ENCODE results near the gene SLC17A6. TPM values are rescaled to one million over a fixed set of nuclear protein-coding genes. Genes with fewer than 3 reads are reported as not detected.

The SLC17A6 gene
- total RNA-seq, 1 experiment from 2014 or later, result 0.24 TPM

DNA sequence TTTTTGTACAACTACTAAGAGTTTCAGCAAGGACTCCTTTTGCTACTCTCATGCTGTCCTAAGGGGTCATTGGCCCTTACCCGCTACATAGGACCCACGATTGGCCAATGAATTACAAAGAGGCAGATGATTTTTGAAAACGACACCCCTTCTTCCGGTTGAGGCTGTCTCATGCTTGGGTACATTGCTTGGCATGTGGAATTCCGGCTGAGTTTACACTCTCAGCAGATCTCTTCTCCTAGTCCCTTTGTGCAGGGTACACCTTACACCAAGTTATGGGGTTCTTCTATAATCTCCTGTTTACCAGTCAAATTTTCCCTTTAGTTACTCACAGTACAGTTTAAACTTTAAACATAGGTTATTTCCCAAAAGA is 52.1 kb downstream of the SLC17A6 start:
- ChIA-PET POLR2A (no interaction called here), CTCF (no interaction called here)
- no peak overlapping the region for H3K4me3 Mint-ChIP-seq
- no peaks in the 10 kb centered on the region for H3K27me3 Mint-ChIP-seq (ENCODE audit: low read depth)
- H3K36me3 Mint-ChIP-seq, result no peaks in the 10 kb centered on the region
- no peak overlapping the region for H3K27ac Mint-ChIP-seq
- no peaks in the 10 kb centered on the region for H3K9me3 Mint-ChIP-seq
- TF ChIP-seq IRF2 (CRISPR knock-in tag; IDR thresholded peaks at IDR 0.05; ENCODE audit: borderline replicate concordance, low read depth) (no peak), TP53 (CRISPR knock-in tag; IDR thresholded peaks at IDR 0.05) (no peak), ZNF423 (CRISPR knock-in tag; IDR thresholded peaks at IDR 0.05) (no peak), HMGA2 (CRISPR knock-in tag; IDR thresholded peaks at IDR 0.05) (no peak), ZBTB21 (CRISPR knock-in tag; IDR thresholded peaks at IDR 0.05; ENCODE audit: borderline replicate concordance) (no peak), GABPB1 (CRISPR knock-in tag; IDR thresholded peaks at IDR 0.05) (no peak), SP1 (CRISPR knock-in tag; conservative IDR thresholded peaks at IDR 0.05) (no peak), EMX1 (CRISPR knock-in tag; IDR thresholded peaks at IDR 0.05) (no peak), ZNF121 (CRISPR knock-in tag; IDR thresholded peaks at IDR 0.05) (no peak), ATF1 (CRISPR knock-in tag; IDR thresholded peaks at IDR 0.05) (no peak), CBFB (CRISPR knock-in tag; IDR thresholded peaks at IDR 0.05; ENCODE audit: low read depth) (no peak), JUN (CRISPR knock-in tag; IDR thresholded peaks at IDR 0.05) (no peak)
- TF ChIP-seq, protein P1, sequence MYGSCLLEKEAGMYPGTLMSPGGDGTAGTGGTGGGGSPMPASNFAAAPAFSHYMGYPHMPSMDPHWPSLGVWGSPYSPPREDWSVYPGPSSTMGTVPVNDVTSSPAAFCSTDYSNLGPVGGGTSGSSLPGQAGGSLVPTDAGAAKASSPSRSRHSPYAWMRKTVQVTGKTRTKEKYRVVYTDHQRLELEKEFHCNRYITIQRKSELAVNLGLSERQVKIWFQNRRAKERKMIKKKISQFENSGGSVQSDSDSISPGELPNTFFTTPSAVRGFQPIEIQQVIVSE (CRISPR knock-in tag; IDR thresholded peaks at IDR 0.05; ENCODE audit: borderline replicate concordance), result no peak
- TF ChIP-seq, protein P2, sequence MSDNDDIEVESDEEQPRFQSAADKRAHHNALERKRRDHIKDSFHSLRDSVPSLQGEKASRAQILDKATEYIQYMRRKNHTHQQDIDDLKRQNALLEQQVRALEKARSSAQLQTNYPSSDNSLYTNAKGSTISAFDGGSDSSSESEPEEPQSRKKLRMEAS (CRISPR knock-in tag; IDR thresholded peaks at IDR 0.05), result no peak
- TF ChIP-seq, protein P3, sequence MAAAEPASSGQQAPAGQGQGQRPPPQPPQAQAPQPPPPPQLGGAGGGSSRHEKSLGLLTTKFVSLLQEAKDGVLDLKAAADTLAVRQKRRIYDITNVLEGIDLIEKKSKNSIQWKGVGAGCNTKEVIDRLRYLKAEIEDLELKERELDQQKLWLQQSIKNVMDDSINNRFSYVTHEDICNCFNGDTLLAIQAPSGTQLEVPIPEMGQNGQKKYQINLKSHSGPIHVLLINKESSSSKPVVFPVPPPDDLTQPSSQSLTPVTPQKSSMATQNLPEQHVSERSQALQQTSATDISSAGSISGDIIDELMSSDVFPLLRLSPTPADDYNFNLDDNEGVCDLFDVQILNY (CRISPR knock-in tag; IDR thresholded peaks at IDR 0.05), result no peak
- TF ChIP-seq, protein P4, sequence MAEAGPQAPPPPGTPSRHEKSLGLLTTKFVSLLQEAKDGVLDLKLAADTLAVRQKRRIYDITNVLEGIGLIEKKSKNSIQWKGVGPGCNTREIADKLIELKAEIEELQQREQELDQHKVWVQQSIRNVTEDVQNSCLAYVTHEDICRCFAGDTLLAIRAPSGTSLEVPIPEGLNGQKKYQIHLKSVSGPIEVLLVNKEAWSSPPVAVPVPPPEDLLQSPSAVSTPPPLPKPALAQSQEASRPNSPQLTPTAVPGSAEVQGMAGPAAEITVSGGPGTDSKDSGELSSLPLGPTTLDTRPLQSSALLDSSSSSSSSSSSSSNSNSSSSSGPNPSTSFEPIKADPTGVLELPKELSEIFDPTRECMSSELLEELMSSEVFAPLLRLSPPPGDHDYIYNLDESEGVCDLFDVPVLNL (CRISPR knock-in tag; IDR thresholded peaks at IDR 0.05; ENCODE audit: borderline replicate concordance, low read depth), result no peak
- TF ChIP-seq, protein P5, sequence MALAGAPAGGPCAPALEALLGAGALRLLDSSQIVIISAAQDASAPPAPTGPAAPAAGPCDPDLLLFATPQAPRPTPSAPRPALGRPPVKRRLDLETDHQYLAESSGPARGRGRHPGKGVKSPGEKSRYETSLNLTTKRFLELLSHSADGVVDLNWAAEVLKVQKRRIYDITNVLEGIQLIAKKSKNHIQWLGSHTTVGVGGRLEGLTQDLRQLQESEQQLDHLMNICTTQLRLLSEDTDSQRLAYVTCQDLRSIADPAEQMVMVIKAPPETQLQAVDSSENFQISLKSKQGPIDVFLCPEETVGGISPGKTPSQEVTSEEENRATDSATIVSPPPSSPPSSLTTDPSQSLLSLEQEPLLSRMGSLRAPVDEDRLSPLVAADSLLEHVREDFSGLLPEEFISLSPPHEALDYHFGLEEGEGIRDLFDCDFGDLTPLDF (CRISPR knock-in tag; IDR thresholded peaks at IDR 0.05), result no peak
- TF ChIP-seq, protein P6, sequence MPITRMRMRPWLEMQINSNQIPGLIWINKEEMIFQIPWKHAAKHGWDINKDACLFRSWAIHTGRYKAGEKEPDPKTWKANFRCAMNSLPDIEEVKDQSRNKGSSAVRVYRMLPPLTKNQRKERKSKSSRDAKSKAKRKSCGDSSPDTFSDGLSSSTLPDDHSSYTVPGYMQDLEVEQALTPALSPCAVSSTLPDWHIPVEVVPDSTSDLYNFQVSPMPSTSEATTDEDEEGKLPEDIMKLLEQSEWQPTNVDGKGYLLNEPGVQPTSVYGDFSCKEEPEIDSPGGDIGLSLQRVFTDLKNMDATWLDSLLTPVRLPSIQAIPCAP (CRISPR knock-in tag; IDR thresholded peaks at IDR 0.05), result no peak
- ATAC-seq (no peak), DNase-seq (ENCODE audit: low spot score) (no peak)
- no peaks in the 10 kb centered on the region for H3K4me1 Mint-ChIP-seq

DNA sequence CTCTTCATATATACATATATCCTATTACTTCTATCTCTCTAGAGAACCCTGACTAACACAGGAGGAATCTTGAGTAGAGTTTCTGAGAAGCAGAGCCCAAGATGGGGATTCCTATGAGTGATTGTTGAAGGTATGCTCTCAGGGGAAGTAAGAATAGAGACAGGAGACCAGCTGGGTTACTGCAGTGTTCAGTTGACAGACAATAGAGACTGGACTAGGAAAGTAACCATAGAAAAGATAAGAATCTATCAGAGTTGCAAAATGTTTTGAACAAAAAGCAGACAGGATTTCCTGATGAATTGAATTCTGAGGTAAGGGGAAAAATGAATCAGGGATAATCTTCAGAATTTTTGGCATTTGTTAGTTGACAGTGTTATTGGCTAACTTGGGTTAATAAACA is 54.4 kb downstream of the SLC17A6 start:
- DNase-seq (ENCODE audit: low spot score), result no peak
- ChIA-PET POLR2A (no interaction called here), CTCF (no interaction called here)
- Mint-ChIP-seq H3K27ac (no peak overlapping the region), H3K4me1 (no peaks in the 10 kb centered on the region), H3K4me3 (no peak overlapping the region), H3K9me3 (no peaks in the 10 kb centered on the region), H3K27me3 (ENCODE audit: low read depth) (no peaks in the 10 kb centered on the region), H3K36me3 (no peaks in the 10 kb centered on the region)
- no peak for ATAC-seq
- TF ChIP-seq, protein P7, sequence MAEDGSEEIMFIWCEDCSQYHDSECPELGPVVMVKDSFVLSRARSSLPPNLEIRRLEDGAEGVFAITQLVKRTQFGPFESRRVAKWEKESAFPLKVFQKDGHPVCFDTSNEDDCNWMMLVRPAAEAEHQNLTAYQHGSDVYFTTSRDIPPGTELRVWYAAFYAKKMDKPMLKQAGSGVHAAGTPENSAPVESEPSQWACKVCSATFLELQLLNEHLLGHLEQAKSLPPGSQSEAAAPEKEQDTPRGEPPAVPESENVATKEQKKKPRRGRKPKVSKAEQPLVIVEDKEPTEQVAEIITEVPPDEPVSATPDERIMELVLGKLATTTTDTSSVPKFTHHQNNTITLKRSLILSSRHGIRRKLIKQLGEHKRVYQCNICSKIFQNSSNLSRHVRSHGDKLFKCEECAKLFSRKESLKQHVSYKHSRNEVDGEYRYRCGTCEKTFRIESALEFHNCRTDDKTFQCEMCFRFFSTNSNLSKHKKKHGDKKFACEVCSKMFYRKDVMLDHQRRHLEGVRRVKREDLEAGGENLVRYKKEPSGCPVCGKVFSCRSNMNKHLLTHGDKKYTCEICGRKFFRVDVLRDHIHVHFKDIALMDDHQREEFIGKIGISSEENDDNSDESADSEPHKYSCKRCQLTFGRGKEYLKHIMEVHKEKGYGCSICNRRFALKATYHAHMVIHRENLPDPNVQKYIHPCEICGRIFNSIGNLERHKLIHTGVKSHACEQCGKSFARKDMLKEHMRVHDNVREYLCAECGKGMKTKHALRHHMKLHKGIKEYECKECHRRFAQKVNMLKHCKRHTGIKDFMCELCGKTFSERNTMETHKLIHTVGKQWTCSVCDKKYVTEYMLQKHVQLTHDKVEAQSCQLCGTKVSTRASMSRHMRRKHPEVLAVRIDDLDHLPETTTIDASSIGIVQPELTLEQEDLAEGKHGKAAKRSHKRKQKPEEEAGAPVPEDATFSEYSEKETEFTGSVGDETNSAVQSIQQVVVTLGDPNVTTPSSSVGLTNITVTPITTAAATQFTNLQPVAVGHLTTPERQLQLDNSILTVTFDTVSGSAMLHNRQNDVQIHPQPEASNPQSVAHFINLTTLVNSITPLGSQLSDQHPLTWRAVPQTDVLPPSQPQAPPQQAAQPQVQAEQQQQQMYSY (CRISPR knock-in tag; IDR thresholded peaks at IDR 0.05), result no peak
- TF ChIP-seq, protein P8, sequence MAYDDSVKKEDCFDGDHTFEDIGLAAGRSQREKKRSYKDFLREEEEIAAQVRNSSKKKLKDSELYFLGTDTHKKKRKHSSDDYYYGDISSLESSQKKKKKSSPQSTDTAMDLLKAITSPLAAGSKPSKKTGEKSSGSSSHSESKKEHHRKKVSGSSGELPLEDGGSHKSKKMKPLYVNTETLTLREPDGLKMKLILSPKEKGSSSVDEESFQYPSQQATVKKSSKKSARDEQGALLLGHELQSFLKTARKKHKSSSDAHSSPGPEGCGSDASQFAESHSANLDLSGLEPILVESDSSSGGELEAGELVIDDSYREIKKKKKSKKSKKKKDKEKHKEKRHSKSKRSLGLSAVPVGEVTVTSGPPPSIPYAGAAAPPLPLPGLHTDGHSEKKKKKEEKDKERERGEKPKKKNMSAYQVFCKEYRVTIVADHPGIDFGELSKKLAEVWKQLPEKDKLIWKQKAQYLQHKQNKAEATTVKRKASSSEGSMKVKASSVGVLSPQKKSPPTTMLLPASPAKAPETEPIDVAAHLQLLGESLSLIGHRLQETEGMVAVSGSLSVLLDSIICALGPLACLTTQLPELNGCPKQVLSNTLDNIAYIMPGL (CRISPR knock-in tag; IDR thresholded peaks at IDR 0.05), result no peak
- TF ChIP-seq, protein P9, sequence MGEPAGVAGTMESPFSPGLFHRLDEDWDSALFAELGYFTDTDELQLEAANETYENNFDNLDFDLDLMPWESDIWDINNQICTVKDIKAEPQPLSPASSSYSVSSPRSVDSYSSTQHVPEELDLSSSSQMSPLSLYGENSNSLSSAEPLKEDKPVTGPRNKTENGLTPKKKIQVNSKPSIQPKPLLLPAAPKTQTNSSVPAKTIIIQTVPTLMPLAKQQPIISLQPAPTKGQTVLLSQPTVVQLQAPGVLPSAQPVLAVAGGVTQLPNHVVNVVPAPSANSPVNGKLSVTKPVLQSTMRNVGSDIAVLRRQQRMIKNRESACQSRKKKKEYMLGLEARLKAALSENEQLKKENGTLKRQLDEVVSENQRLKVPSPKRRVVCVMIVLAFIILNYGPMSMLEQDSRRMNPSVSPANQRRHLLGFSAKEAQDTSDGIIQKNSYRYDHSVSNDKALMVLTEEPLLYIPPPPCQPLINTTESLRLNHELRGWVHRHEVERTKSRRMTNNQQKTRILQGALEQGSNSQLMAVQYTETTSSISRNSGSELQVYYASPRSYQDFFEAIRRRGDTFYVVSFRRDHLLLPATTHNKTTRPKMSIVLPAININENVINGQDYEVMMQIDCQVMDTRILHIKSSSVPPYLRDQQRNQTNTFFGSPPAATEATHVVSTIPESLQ (CRISPR knock-in tag; IDR thresholded peaks at IDR 0.05), result no peak
- no peak for TF ChIP-seq ESRRA (CRISPR knock-in tag; IDR thresholded peaks at IDR 0.05; ENCODE audit: borderline replicate concordance)
- TF ChIP-seq, protein P6 (CRISPR knock-in tag; IDR thresholded peaks at IDR 0.05), result no peak
- no peak for TF ChIP-seq ETV6 (CRISPR knock-in tag; IDR thresholded peaks at IDR 0.05)
